ENCODE results near the gene RAPGEF3.

Gene RAPGEF3

GRCh38 chr12:47714826-47715386, 43.8 kb downstream of the RAPGEF3 start:
- no peak overlapping the region for H2AFZ ChIP-seq (ENCODE audit: low read depth, low read length)
- H3K36me3 ChIP-seq (ENCODE audit: insufficient read depth, low read length) = no peaks in the 10 kb centered on the region
- no peak overlapping the region for H3K27ac ChIP-seq (ENCODE audit: low read length)
- no peak for DNase-seq
- no peak overlapping the region for H3K9ac ChIP-seq (ENCODE audit: low read depth, low read length)
- TF ChIP-seq CTCF (IDR thresholded peaks at IDR 0.05; ENCODE audit: borderline replicate concordance, extremely low read depth, low read length, poor library complexity, severe bottlenecking) (no peak), EZH2 (IDR thresholded peaks at IDR 0.05; ENCODE audit: borderline replicate concordance, low read depth, low read length, severe bottlenecking) (no peak)
- ATAC-seq (ENCODE audit: insufficient read depth, low read depth) = 0 out of 3 replicates have a peak, but pooled peaks have one; percentile 8
- no peaks in the 10 kb centered on the region for H3K9me3 ChIP-seq (ENCODE audit: insufficient read depth, low read length, severe bottlenecking)
- 0 out of 2 replicates have a peak, but pooled peaks cover 2% of the 10 kb centered on the region for H4K20me1 ChIP-seq (ENCODE audit: insufficient read depth, low read length)
- no peak overlapping the region for H3K4me2 ChIP-seq (ENCODE audit: insufficient read depth, low read length)
- H3K27me3 ChIP-seq (ENCODE audit: insufficient read depth, low read length, poor library complexity) = no peaks in the 10 kb centered on the region
- H3K4me3 ChIP-seq (ENCODE audit: low read depth in 1 of 2, low read length in 2 of 2) = no peak overlapping the region
- no peaks in the 10 kb centered on the region for H3K79me2 ChIP-seq (ENCODE audit: insufficient read depth, low read length)
- H3K4me1 ChIP-seq (ENCODE audit: insufficient read depth, low read length) = no peaks in the 10 kb centered on the region; the same call in 1 of the 2 replicates

GRCh38 chr12:47712171-47712570, 46.5 kb downstream of the RAPGEF3 start:
- peaks cover 11% of the 10 kb centered on the region for H3K4me1 ChIP-seq (ENCODE audit: insufficient read depth, low read length)
- no peak overlapping the region for H3K4me3 ChIP-seq (ENCODE audit: low read depth in 1 of 2, low read length in 2 of 2)
- 0 out of 2 replicates have a peak, but pooled peaks cover 2% of the 10 kb centered on the region for H4K20me1 ChIP-seq (ENCODE audit: insufficient read depth, low read length)
- no peak for DNase-seq
- H3K9ac ChIP-seq (ENCODE audit: low read depth, low read length) = no peak overlapping the region
- no peak overlapping the region for H3K4me2 ChIP-seq (ENCODE audit: insufficient read depth, low read length)
- ATAC-seq (ENCODE audit: insufficient read depth, low read depth) = no peak
- H2AFZ ChIP-seq (ENCODE audit: low read depth, low read length) = no peak overlapping the region
- no peaks in the 10 kb centered on the region for H3K36me3 ChIP-seq (ENCODE audit: insufficient read depth, low read length)
- H3K27ac ChIP-seq (ENCODE audit: low read length) = no peak overlapping the region
- H3K79me2 ChIP-seq (ENCODE audit: insufficient read depth, low read length) = 0 out of 2 replicates have a peak, but pooled peaks cover 4% of the 10 kb centered on the region
- TF ChIP-seq EZH2 (IDR thresholded peaks at IDR 0.05; ENCODE audit: borderline replicate concordance, low read depth, low read length, severe bottlenecking) (no peak), CTCF (IDR thresholded peaks at IDR 0.05; ENCODE audit: borderline replicate concordance, extremely low read depth, low read length, poor library complexity, severe bottlenecking) (no peak)
- H3K27me3 ChIP-seq (ENCODE audit: insufficient read depth, low read length, poor library complexity) = no peaks in the 10 kb centered on the region
- H3K9me3 ChIP-seq (ENCODE audit: insufficient read depth, low read length, severe bottlenecking) = no peaks in the 10 kb centered on the region

GRCh38 chr12:47711448-47711847, 47.2 kb downstream of the RAPGEF3 start:
- peaks cover 10% of the 10 kb centered on the region for H3K79me2 ChIP-seq (ENCODE audit: insufficient read depth, low read length)
- H3K9me3 ChIP-seq (ENCODE audit: insufficient read depth, low read length, severe bottlenecking) = no peaks in the 10 kb centered on the region
- no peak overlapping the region for H2AFZ ChIP-seq (ENCODE audit: low read depth, low read length)
- H4K20me1 ChIP-seq (ENCODE audit: insufficient read depth, low read length) = 0 out of 2 replicates have a peak, but pooled peaks cover 2% of the 10 kb centered on the region
- no peak overlapping the region for H3K27ac ChIP-seq (ENCODE audit: low read length)
- ATAC-seq (ENCODE audit: insufficient read depth, low read depth) (no peak), DNase-seq (no peak)
- no peaks in the 10 kb centered on the region for H3K36me3 ChIP-seq (ENCODE audit: insufficient read depth, low read length)
- no peak overlapping the region for H3K4me2 ChIP-seq (ENCODE audit: insufficient read depth, low read length)
- no peak overlapping the region for H3K4me3 ChIP-seq (ENCODE audit: low read depth in 1 of 2, low read length in 2 of 2)
- no peak for TF ChIP-seq CTCF (IDR thresholded peaks at IDR 0.05; ENCODE audit: borderline replicate concordance, extremely low read depth, low read length, poor library complexity, severe bottlenecking)
- no peak for TF ChIP-seq EZH2 (IDR thresholded peaks at IDR 0.05; ENCODE audit: borderline replicate concordance, low read depth, low read length, severe bottlenecking)
- no peaks in the 10 kb centered on the region for H3K27me3 ChIP-seq (ENCODE audit: insufficient read depth, low read length, poor library complexity)
- no peak overlapping the region for H3K9ac ChIP-seq (ENCODE audit: low read depth, low read length)
- H3K4me1 ChIP-seq (ENCODE audit: insufficient read depth, low read length) = peaks cover 17% of the 10 kb centered on the region
